Fibroblast of the aortic adventitia (primary cell): Measurements from ENCODE around the gene SLC41A2. TPM values are rescaled to one million over a fixed set of nuclear protein-coding genes. Genes with fewer than 3 reads are reported as not detected.

ENCODE experiments used
- DNase-seq: peaks from one replicate; pipeline ENCODE4 v3.0.0-alpha.2; 2010; ENCODE audit warnings: low read depth
- H3K4me3 ChIP-seq: 2 replicates; pipeline ENCODE4 v1.5.1; 2011; ENCODE audit warnings: low read depth, mild to moderate bottlenecking, control low read depth, low read length, moderate library complexity
- CTCF ChIP-seq: IDR thresholded peaks from 2 replicates; pipeline ENCODE4 v1.5.1; 2011; ENCODE audit warnings: mild to moderate bottlenecking, low read length, control low read depth, inconsistent platforms; ENCODE audit not compliant: insufficient read depth
- total RNA-seq: library from RNA; depleted of rRNA; stranded (reverse); fragments of >200 nt; gene quantifications from 2 replicates; pipeline ENCODE4 v1.2.3, GENCODE V29; 2012; ENCODE audit warnings: low replicate concordance

SLC41A2 gene
- total RNA-seq, 1 donor = 32.3 TPM

DNA sequence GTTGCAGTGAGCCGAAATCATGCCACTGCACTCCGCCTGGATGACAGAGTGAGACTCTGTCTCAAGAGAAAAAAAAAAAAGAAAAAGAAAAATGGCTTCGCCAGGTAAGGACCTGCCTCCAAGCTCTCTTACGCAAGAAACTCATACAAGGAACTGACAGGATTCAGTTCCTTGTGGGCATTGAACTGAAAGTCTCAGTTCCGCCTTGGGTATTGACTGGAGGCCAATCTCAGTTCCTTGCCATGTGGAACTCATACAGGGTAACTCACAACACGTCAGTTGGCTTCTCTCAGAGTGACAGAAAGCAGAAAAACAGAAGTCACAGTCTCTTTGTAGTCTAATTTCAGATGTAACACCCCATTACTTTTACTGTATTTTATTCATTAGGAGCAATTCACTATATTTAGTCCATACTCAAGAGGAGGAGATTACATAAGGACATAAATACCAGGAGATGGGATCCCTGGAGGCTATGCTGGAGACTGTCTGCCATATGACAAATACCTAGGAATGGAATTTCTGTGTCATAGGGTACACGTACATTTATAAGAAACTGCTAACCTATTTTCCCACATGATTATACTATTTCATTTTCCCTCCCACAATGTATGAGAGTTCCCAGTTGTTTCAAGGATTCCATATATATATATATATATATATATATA lies 16.7 kb upstream of the SLC41A2 start:
- peak; percentile 37 for DNase-seq
- H3K4me3 ChIP-seq = no peak overlapping the region
- TF ChIP-seq CTCF = no peak

DNA sequence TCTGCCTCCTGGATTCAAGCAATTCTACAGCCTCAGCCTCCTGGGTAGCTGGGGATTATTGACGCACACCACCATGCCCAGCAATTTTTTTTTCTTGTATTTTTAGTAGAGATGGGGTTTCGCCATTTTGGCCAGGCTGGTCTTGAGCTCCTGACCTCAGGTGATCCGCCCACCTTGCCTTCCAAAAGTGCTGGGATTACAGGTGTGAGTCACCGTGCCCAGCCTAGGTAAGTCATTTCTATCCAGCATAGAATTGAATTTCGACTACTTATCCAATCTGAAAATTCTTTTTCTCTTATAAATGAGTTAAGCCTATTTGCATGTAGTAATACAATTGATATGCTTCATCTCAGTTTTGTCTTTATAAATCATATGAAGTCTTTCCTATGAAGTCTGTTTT lies 15.2 kb upstream of the SLC41A2 start:
- H3K4me3 ChIP-seq = no peak overlapping the region
- no peak for TF ChIP-seq CTCF
- DNase-seq = no peak

DNA sequence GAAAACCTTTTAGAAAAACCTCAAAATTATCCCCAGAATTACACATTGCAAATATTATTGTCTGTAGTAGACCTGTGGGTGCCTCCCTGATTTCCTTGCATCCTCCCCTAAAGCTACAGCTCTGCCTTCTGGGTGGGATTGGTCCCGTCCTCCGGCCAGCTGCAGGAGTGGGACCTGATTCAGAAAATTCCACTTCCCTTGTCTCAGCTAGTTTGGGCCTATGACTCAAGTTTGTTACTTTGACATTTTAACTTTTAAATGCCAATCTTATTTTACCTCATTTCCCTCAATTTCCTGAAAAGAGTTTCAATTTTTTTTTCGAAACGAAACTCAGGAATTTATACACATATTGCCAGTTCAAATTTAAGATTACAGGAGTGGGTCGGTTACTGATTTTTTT lies 13.2 kb upstream of the SLC41A2 start:
- H3K4me3 ChIP-seq = no peak overlapping the region
- no peak for DNase-seq
- no peak for TF ChIP-seq CTCF

DNA sequence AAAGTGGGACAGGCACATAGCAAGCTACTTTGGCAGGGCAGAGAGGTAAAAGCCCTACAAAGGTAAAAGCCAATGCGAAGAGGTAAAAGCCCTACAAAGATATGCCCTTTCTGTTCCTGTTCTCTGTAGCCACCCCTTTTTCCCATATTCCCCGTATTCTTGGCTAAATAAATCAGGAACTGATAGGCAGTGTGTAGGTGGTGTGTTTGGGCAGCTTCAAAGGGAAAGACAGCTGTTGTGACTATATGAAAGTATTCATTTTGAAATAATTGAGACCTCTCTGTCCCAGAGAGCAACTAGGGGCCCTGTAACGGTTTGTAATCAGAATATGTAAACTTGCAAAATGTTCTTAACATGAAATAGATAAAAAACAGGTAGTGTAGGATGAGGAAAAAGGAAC lies 11.3 kb upstream of the SLC41A2 start:
- TF ChIP-seq CTCF = no peak
- H3K4me3 ChIP-seq = no peak overlapping the region
- DNase-seq = no peak

GRCh38 chr12:104966677-104967076 lies 8.6 kb upstream of the SLC41A2 start:
- no peak for DNase-seq
- no peak overlapping the region for H3K4me3 ChIP-seq
- TF ChIP-seq CTCF = no peak

GRCh38 chr12:104964856-104965205 lies 6.7 kb upstream of the SLC41A2 start:
- no peak for DNase-seq
- no peak overlapping the region for H3K4me3 ChIP-seq
- TF ChIP-seq CTCF = no peak
